GM19193 (cell line): Measurements from ENCODE around the gene SPIRE2.

Experiments
- POLR2A ChIP-seq: IDR thresholded peaks from 4 replicates; pipeline ENCODE4 v1.6.1; 2011; ENCODE audit not compliant: insufficient read depth, insufficient read length; ENCODE audit errors: extremely low read depth

The SPIRE2 gene

GRCh38 chr16:89913408-89914387 lies 85.4 kb downstream of the SPIRE2 start:
- TF ChIP-seq POLR2A, result no peak

DNA sequence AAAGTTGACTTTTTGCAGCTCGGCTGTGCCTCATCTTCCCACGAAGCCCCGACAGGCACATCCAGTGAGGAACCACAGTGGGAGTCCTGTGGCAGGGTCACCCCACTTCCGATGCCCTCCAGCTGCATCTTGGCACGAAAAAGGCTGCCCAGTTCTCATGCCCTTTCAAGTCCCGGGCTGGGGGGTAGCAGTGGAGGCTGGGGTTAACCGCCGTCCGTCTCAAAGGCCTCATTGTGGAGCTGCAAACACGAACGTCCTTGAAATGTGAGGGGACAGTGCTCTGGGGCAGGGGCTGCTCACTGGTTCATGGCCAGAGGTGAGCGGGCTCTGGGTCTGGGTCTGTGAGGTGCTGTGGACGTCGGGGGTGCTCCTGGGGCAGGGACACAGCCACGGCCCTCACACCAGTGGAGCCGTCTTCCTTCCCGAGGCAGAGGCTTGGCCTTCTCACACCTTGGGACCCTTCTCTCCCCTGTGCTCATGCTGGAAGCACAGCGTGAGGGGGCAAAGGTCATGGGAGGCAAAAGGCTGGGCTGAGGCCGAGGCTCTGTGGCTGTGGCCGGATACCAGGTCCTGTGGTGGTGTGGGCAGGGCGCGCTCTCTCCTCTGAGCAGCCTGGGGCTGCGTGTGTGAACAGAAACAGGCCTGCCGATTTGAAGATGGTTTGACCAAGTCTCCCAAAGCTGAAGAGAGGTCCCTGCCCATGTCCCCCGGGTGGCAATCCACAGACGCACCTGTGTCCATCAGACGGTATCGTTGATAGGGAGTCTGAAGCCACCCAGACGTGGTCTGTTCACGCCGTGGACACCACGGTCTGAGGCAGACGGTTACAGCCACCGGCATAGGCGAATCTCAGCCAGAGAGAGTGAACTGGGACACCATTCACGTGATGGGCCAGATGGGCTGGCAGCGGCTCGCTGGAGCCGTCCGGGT lies 87.3 kb downstream of the SPIRE2 start:
- no peak for TF ChIP-seq POLR2A

- TF ChIP-seq POLR2A, result peak; percentile 60
Measured at GRCh38 chr16:89917773-89918452, 89.6 kb downstream of the SPIRE2 start.

DNA sequence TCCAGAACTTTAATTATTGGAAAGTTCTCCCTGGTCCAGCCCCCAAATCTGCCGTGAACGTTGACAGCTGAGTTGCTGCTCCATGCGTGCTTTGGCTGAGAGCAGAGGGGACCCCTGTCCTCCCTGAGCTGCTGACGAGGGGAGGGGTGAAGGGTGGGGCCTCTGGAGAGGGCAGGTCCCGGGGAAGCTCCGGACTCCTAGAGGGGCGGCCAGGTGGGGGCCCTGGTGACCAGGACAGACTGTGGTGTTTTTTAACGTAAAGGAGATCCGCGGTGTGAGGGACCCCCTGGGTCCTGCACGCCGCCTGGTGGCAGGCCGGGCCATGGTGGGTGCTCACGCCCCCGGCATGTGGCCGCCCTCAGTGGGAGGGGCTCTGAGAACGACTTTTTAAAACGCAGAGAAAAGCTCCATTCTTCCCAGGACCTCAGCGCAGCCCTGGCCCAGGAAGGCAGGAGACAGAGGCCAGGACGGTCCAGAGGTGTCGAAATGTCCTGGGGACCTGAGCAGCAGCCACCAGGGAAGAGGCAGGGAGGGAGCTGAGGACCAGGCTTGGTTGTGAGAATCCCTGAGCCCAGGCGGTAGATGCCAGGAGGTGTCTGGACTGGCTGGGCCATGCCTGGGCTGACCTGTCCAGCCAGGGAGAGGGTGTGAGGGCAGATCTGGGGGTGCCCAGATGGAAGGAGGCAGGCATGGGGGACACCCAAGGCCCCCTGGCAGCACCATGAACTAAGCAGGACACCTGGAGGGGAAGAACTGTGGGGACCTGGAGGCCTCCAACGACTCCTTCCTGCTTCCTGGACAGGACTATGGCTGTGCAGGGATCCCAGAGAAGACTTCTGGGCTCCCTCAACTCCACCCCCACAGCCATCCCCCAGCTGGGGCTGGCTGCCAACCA lies 90.4 kb downstream of the SPIRE2 start, which contains the start of gene MC1R:
TSS of gene MC1R (plus strand) at position 410 of the 895 bp plus-strand sequence. CDS start at position 807, 397 bp downstream.
- no peak for TF ChIP-seq POLR2A

- TF ChIP-seq POLR2A, result no peak
Measured at GRCh38 chr16:89919535-89920406, 91.5 kb downstream of the SPIRE2 start.

DNA sequence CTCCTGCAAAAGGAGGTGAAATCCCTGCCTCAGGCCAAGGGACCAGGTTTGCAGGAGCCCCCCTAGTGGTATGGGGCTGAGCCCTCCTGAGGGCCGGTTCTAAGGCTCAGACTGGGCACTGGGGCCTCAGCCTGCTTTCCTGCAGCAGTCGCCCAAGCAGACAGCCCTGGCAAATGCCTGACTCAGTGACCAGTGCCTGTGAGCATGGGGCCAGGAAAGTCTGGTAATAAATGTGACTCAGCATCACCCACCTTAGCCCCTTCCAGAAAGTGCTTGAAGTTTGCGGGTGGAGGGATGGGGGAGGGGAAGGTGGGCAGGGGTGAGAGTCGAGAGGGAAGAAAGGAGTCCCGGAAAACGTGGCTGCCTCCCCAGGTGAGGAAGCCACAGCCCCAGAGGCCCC lies 92.4 kb downstream of the SPIRE2 start:
- no peak for TF ChIP-seq POLR2A
